Ishikawa (cell line): ENCODE results near the gene SORBS2.

ENCODE experiments used
- EGR1 ChIP-seq: IDR thresholded peaks from 2 replicates; pipeline ENCODE4 v1.6.1; 2012
- TEAD4 ChIP-seq: IDR thresholded peaks from 2 replicates; pipeline ENCODE4 v1.6.1; 2012

GRCh38 chr4:185859111-185859510 lies 47.1 kb upstream of the SORBS2 start:
- TF ChIP-seq EGR1, result no peak
- TF ChIP-seq TEAD4, result no peak
